HG03520 (cell line): ENCODE measurements around the gene AMT.
"Not testable (repeated sequence)": the region's sequence is repeated elsewhere in the genome, so short reads cannot be mapped to it uniquely, and the experiment has no call there.

Experiments
- ATAC-seq: cut with Tn5 transposase; IDR thresholded peaks from one replicate; pipeline ENCODE4 v1.9.1; 2021; ENCODE audit warnings: mild to moderate bottlenecking, moderate library complexity; ENCODE audit not compliant: unreplicated experiment

AMT gene

DNA sequence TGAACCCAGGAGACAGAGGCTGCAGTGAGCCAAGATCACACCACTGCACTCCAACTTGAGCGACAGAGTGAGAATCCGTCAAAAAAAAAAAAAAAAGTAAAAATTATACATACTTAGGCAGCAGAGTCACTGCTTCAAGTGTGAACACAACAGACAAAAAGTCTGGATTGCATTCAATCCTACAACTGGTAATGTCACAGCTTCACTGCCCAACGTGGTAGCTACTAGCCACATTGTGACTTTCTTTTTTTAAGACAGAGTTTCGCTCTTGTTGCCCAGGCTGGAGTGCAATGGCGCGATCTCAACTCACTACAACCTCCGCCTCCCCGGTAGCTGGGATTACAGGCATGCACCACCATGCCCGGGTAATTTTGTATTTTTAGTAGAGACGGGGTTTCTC is 31.0 kb downstream of the AMT start:
- not testable (repeated sequence) for ATAC-seq

DNA sequence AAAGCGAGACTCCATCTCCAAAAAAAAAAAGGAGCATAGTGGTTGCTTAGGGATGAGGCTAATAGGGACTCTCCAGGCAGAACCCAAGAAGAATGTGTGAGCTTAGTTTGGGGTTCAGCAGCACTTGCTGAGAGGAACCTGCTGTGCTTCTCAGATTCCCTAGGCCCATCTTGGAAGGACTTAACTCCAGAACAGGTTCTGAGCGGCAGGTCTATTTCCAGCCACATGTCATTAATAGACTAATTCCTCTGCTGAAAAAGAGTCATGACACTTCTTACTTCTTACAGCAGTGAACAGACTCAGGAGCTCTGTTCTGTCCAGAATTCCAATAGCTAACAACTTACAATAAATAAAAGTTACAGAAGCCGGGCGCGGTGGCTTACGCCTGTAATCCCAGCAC is 33.0 kb downstream of the AMT start:
- ATAC-seq, result no peak

- ATAC-seq, result no peak
Measured at GRCh38 chr3:49388289-49388820, 33.9 kb downstream of the AMT start.

GRCh38 chr3:49387721-49388120 is 34.6 kb downstream of the AMT start:
- ATAC-seq, result no peak

DNA sequence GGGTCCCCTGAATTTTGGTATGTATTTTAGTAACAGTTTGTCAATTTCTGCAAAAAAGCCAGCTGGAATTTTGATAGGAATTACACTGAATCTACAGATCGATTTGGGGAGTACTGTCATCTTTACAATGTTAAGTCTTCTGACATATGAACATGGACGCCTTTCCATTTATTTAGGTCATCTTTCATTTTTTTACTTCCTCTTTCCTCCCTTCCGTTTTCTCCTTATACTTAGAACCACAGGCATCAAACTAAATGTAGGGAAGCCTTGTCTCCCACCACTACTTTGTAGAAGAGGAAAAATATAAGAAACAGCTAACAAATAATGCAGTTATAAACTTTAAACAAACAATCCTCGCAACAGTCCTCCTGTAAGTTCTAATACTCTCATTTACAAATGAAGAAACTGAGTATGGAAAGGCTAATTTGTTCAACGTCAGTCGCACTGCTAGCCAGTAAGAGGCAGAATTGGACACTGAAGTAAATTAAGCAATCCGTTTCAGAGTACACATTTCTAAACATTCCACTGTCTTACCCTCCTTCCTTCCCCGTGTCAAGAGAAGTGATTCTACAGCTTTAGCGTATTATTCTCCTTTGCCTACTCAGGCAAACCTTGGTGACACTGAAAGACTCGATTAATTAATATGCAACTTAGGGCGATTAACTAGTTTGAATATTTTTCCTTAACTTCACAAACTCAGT is 36.1 kb downstream of the AMT start:
- ATAC-seq, result no peak

GRCh38 chr3:49385617-49386016 is 36.7 kb downstream of the AMT start:
- no peak for ATAC-seq

DNA sequence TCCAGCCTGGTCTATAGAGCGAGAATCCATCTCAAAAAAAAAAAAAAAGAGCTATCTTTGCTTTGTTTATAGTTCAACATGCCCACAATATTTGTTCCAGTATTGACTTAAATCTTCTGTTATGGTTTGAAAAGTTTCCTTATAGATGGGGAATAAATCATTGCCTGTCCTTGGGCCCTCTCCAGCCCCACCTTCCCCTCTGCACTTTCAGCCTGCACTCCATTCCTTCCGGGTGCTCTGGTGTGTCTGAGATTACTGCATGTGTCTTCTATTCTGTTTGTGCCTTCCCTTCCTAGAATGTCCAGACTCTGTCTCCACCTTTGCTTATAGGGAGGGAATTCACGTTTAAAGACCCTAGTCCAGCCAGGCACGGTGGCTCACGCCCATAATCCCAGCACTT is 38.9 kb downstream of the AMT start:
- ATAC-seq, result no peak

- ATAC-seq, result no peak
Measured at GRCh38 chr3:49378249-49378895, 43.9 kb downstream of the AMT start.

- no peak for ATAC-seq
Measured at GRCh38 chr3:49377483-49377882, 44.8 kb downstream of the AMT start.

- no peak for ATAC-seq
Measured at GRCh38 chr3:49371946-49372345, 50.3 kb downstream of the AMT start.

DNA sequence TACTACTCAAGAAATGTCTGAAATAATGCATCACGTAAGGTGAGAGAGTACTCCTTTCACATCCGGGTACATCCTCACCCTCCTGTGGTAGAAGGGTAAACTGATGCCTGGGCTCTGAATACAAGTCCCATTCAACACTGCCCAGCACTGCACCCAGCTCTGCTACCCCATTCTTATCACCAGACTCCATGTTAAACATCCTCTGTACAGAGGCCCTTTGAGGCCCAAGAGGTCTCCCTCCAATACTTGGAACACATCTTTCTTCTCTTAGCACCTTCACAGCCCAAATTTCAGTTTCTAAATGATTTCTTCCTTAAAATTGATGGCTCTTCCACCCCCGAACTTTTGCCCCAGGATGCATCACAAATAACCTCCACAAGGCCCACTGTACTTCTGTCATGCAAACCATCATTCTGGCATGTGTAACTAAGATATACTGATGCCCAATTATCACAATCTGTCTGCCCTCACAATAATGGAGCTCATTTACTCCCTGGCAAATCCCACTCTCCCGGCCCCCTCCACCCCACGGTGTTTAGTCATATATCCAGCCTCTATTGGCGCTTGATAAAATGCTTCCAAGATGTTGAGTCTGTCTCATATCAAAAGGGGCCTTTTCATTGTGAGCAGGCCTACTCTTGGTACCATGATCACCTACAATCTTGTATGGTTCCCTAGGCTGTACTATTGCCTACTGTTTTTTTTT is 51.5 kb downstream of the AMT start:
- ATAC-seq, result no peak
